Neural crest cell (in vitro differentiated cells): ENCODE measurements around the gene ARHGAP19. TPM values are rescaled to one million over a fixed set of nuclear protein-coding genes. Genes with fewer than 3 reads are reported as not detected.
A peak's percentile ranks its signal among the peaks of the same experiment; 100 is the strongest.

Experiments
- DNase-seq: peaks from one replicate; pipeline ENCODE4 v3.0.0; 2021; ENCODE audit warnings: low read depth, mixed read lengths, low spot score
- H3K27ac Mint-ChIP-seq: one replicate; pipeline ENCODE4 v1.8.0; 2021; ENCODE audit warnings: mild to moderate bottlenecking, mixed read lengths; ENCODE audit not compliant: unreplicated experiment
- H3K27me3 Mint-ChIP-seq: 2 replicates; pipeline ENCODE4 v1.8.0; 2021; ENCODE audit warnings: low read depth, mild to moderate bottlenecking, mixed read lengths
- H3K36me3 Mint-ChIP-seq: 2 replicates; pipeline ENCODE4 v1.8.0; 2021; ENCODE audit warnings: low read depth, mild to moderate bottlenecking, mixed read lengths
- H3K4me1 Mint-ChIP-seq: 2 replicates; pipeline ENCODE4 v1.8.0; 2021; ENCODE audit warnings: mixed read lengths
- H3K4me3 Mint-ChIP-seq: one replicate; pipeline ENCODE4 v1.8.0; 2021; ENCODE audit warnings: mild to moderate bottlenecking, mixed read lengths
- H3K9me3 Mint-ChIP-seq: 2 replicates; pipeline ENCODE4 v1.8.0; 2021; ENCODE audit warnings: mixed read lengths
- total RNA-seq: library from RNA; stranded (reverse); gene quantifications from 2 replicates; pipeline ENCODE4 v1.2.1, GENCODE V29; 2021
- TF ChIP-seq, protein P1 (sequence below): fragments of 200-600 bp; sonication (generic); conservative IDR thresholded peaks from 2 replicates; pipeline ENCODE4 v1.5.0; 2021; ENCODE audit warnings: antibody characterized with exemption, mild to moderate bottlenecking

Gene ARHGAP19
- total RNA-seq, 1 donor from 2014 or later = 30.3 TPM

DNA sequence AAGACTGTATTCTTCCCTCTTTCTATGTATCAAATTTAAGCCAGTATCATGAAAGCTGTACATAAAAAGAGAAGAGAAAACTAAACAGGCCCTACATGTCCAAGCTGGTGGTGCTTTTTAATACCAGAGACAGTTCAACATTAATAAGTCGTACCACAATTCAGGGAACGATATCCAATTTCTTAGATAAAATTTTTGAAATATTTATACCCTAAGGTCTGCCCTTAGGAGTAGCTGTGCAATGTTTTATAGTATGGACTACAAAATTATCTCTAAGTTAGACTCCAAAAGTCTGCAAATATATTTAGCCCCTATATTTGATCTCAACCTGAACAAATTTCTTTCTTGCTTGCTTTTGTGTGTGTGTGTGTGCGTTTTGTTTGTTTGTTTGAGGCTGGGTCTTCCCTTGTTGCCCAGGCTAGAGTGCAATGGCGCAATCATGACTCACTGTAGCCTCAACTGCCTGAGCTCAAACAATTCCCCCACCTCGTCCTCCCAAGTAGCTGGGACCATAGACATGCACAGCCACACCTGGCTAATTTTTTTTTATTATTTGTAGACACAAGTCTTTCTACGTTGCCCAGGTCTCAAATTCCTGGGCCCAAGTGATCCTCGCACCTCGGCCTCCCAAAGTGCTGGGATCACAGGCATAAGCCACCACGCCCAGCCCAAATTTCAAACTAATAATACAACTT lies 13.2 kb downstream of the ARHGAP19 start:
- TF ChIP-seq, protein P1, sequence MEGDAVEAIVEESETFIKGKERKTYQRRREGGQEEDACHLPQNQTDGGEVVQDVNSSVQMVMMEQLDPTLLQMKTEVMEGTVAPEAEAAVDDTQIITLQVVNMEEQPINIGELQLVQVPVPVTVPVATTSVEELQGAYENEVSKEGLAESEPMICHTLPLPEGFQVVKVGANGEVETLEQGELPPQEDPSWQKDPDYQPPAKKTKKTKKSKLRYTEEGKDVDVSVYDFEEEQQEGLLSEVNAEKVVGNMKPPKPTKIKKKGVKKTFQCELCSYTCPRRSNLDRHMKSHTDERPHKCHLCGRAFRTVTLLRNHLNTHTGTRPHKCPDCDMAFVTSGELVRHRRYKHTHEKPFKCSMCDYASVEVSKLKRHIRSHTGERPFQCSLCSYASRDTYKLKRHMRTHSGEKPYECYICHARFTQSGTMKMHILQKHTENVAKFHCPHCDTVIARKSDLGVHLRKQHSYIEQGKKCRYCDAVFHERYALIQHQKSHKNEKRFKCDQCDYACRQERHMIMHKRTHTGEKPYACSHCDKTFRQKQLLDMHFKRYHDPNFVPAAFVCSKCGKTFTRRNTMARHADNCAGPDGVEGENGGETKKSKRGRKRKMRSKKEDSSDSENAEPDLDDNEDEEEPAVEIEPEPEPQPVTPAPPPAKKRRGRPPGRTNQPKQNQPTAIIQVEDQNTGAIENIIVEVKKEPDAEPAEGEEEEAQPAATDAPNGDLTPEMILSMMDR = no peak
- Mint-ChIP-seq H3K9me3 (no peaks in the 10 kb centered on the region), H3K27me3 (no peaks in the 10 kb centered on the region), H3K27ac (no peak overlapping the region), H3K4me1 (peaks cover 5% of the 10 kb centered on the region), H3K36me3 (no peaks in the 10 kb centered on the region), H3K4me3 (no peak overlapping the region)
- DNase-seq = no peak

DNA sequence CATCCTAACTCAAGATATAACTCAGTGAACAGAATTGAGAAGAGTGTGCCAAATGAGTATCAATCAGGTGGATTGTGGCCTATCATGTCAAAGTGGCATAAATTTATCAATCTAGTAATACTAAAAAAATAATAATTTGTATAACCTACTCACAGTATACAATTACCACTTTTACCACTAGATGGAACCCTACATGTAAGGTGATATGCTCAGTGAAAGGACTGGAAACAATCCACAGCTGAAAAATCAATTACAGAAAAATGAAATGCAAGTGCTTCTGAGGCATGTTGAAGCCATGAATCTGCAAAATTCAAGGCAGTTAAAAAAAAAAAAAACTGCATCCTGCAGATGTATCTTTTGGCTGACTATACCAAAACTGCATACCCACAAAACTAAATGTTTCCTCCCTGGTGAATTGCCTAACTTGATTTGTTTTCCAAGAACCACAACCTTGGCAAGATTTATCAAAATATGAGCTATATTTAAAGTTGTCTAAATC lies 13.9 kb downstream of the ARHGAP19 start:
- H3K27me3 Mint-ChIP-seq = no peaks in the 10 kb centered on the region
- no peak overlapping the region for H3K27ac Mint-ChIP-seq
- TF ChIP-seq, protein P1 = peak; percentile 77
- DNase-seq = no peak
- H3K4me3 Mint-ChIP-seq = no peak overlapping the region
- H3K9me3 Mint-ChIP-seq = no peaks in the 10 kb centered on the region
- peaks cover 5% of the 10 kb centered on the region for H3K4me1 Mint-ChIP-seq
- H3K36me3 Mint-ChIP-seq = no peaks in the 10 kb centered on the region

GRCh38 chr10:97277551-97277950 lies 14.9 kb downstream of the ARHGAP19 start:
- no peaks in the 10 kb centered on the region for H3K27me3 Mint-ChIP-seq
- DNase-seq = no peak
- H3K4me3 Mint-ChIP-seq = no peak overlapping the region
- H3K36me3 Mint-ChIP-seq = peaks cover 2% of the 10 kb centered on the region
- peaks cover 5% of the 10 kb centered on the region for H3K4me1 Mint-ChIP-seq
- H3K9me3 Mint-ChIP-seq = no peaks in the 10 kb centered on the region
- TF ChIP-seq, protein P1 = no peak
- H3K27ac Mint-ChIP-seq = no peak overlapping the region

GRCh38 chr10:97274828-97275227 lies 17.6 kb downstream of the ARHGAP19 start:
- Mint-ChIP-seq H3K4me3 (no peak overlapping the region), H3K36me3 (peaks cover 9% of the 10 kb centered on the region), H3K27ac (no peak overlapping the region), H3K9me3 (no peaks in the 10 kb centered on the region), H3K4me1 (peaks cover 15% of the 10 kb centered on the region), H3K27me3 (no peaks in the 10 kb centered on the region)
- TF ChIP-seq, protein P1 = no peak
- no peak for DNase-seq

- H3K27ac Mint-ChIP-seq = no peak overlapping the region
- H3K9me3 Mint-ChIP-seq = no peaks in the 10 kb centered on the region
- no peak for DNase-seq
- peaks cover 11% of the 10 kb centered on the region for H3K36me3 Mint-ChIP-seq
- TF ChIP-seq, protein P1 = no peak
- no peak overlapping the region for H3K4me3 Mint-ChIP-seq
- H3K4me1 Mint-ChIP-seq = peaks cover 19% of the 10 kb centered on the region
- H3K27me3 Mint-ChIP-seq = no peaks in the 10 kb centered on the region
These were observed 18.7 kb downstream of the ARHGAP19 start for GRCh38 chr10:97273700-97274099.
